ENCODE measurements around the gene ROBO1. TPM values are rescaled to one million over a fixed set of nuclear protein-coding genes. Genes with fewer than 3 reads are reported as not detected.

ROBO1 gene
- total and polyA plus RNA-seq, 4 donors = 1.0 to 30.3 (median 3.9) TPM

GRCh38 chr3:78847603-78848002 lies 920.2 kb downstream of the ROBO1 start:
- no peak for TF ChIP-seq ATF3 (IDR thresholded peaks at IDR 0.05)
- no peak for TF ChIP-seq SP1 (IDR thresholded peaks at IDR 0.05)
- no peak for TF ChIP-seq NR2F2 (IDR thresholded peaks at IDR 0.05)
- TF ChIP-seq HNF4G (IDR thresholded peaks at IDR 0.05) = no peak
- Histone ChIP-seq H3K27ac (ENCODE audit: low read depth in 1 of 2, low read length in 2 of 2) (no peak overlapping the region), H3K4me3 (ENCODE audit: low read depth in 1 of 3, low read length in 3 of 3) (no peak overlapping the region), H3K27me3 (ENCODE audit: control insufficient read depth in 4 of 4, insufficient read depth in 4 of 4, low read length in 3 of 4) (no peaks in the 10 kb centered on the region), H3K4me1 (ENCODE audit: control insufficient read depth in 4 of 4, insufficient read depth in 4 of 4, low read length in 3 of 4) (peaks cover 3 to 17% (median 12%) of the 10 kb centered on the region in 4 donors), H3K9ac (ENCODE audit: low read depth in 1 of 2, low read length in 2 of 2) (no peak overlapping the region), H3K36me3 (ENCODE audit: control insufficient read depth in 4 of 4, insufficient read depth in 3 of 4, low read depth in 1 of 4, low read length in 3 of 4) (no peaks in the 10 kb centered on the region), H3K9me3 (ENCODE audit: control insufficient read depth in 4 of 4, low read length in 3 of 4) (no peaks in the 10 kb centered on the region)
- 85% methylated on average over 3 of the region's 3 CpGs for WGBS
- no peak for DNase-seq (ENCODE audit: low spot score)

- Histone ChIP-seq H3K27ac (ENCODE audit: low read depth in 1 of 2, low read length in 2 of 2) (no peak overlapping the region), H3K9ac (ENCODE audit: low read depth in 1 of 2, low read length in 2 of 2) (no peak overlapping the region), H3K4me1 (ENCODE audit: control insufficient read depth in 4 of 4, insufficient read depth in 4 of 4, low read length in 3 of 4) (peaks cover 3 to 17% (median 12%) of the 10 kb centered on the region in 4 donors), H3K36me3 (ENCODE audit: control insufficient read depth in 4 of 4, insufficient read depth in 3 of 4, low read depth in 1 of 4, low read length in 3 of 4) (no peaks in the 10 kb centered on the region), H3K4me3 (ENCODE audit: low read depth in 1 of 3, low read length in 3 of 3) (no peak overlapping the region), H3K9me3 (ENCODE audit: control insufficient read depth in 4 of 4, low read length in 3 of 4) (no peaks in the 10 kb centered on the region), H3K27me3 (ENCODE audit: control insufficient read depth in 4 of 4, insufficient read depth in 4 of 4, low read length in 3 of 4) (no peaks in the 10 kb centered on the region)
- no peak for DNase-seq (ENCODE audit: low spot score)
- no peak for TF ChIP-seq EGR1 (IDR thresholded peaks at IDR 0.05; ENCODE audit: low read depth in 2 of 2)
- TF ChIP-seq ATF3 (IDR thresholded peaks at IDR 0.05) = no peak
- TF ChIP-seq GABPA (IDR thresholded peaks at IDR 0.05 in 1 of 2, conservative IDR thresholded peaks at IDR 0.05 in 1 of 2) = no peak
- TF ChIP-seq JUND (IDR thresholded peaks at IDR 0.05) = no peak
- TF ChIP-seq FOXA2 (IDR thresholded peaks at IDR 0.05) = no peak
- TF ChIP-seq RXRA (IDR thresholded peaks at IDR 0.05) = no peak
- TF ChIP-seq FOXA1 (IDR thresholded peaks at IDR 0.05) = no peak
- TF ChIP-seq TAF1 (conservative IDR thresholded peaks at IDR 0.05) = no peak
- TF ChIP-seq HNF4G (IDR thresholded peaks at IDR 0.05) = no peak
- no peak for TF ChIP-seq YY1 (IDR thresholded peaks at IDR 0.05)
- 82% methylated on average over 4 of the region's 4 CpGs for WGBS
Measured at GRCh38 chr3:78847203-78847602, 920.6 kb downstream of the ROBO1 start.

DNA sequence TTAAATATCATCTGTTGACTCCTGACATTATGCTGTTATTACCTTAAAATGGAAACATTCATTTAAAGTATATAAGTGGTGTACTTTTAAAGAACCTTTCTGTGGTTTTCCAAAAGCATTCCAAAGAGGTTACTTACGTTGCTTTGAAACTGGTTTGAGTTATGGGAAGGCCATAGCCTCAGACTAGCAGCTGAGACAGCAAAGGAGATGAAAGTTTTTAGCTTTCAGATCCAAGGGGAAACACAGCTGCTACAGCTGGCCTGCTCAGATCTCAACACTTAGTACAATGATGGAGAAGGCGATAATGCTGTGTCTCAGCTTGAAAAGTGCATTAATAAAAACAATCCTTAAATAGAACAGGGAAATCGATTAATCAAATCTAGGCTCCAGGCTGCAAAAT lies 921.1 kb downstream of the ROBO1 start:
- TF ChIP-seq REST (IDR thresholded peaks at IDR 0.05) = no peak
- TF ChIP-seq SP1 (IDR thresholded peaks at IDR 0.05) = no peak
- no peak for TF ChIP-seq FOXA2 (IDR thresholded peaks at IDR 0.05)
- TF ChIP-seq RXRA (IDR thresholded peaks at IDR 0.05) = no peak
- TF ChIP-seq ATF3 (IDR thresholded peaks at IDR 0.05) = no peak
- TF ChIP-seq RAD21 (IDR thresholded peaks at IDR 0.05) = no peak
- TF ChIP-seq, protein P1, sequence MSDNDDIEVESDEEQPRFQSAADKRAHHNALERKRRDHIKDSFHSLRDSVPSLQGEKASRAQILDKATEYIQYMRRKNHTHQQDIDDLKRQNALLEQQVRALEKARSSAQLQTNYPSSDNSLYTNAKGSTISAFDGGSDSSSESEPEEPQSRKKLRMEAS (IDR thresholded peaks at IDR 0.05) = no peak
- TF ChIP-seq CTCF (IDR thresholded peaks at IDR 0.05; ENCODE audit: low read depth, low read length, missing input control) = no peak
- TF ChIP-seq FOXA1 (IDR thresholded peaks at IDR 0.05) = no peak
- TF ChIP-seq NR2F2 (IDR thresholded peaks at IDR 0.05) = no peak
- Histone ChIP-seq H3K27ac (ENCODE audit: low read depth in 1 of 2, low read length in 2 of 2) (no peak overlapping the region), H3K36me3 (ENCODE audit: control insufficient read depth in 4 of 4, insufficient read depth in 3 of 4, low read depth in 1 of 4, low read length in 3 of 4) (no peaks in the 10 kb centered on the region), H3K9me3 (ENCODE audit: control insufficient read depth in 4 of 4, low read length in 3 of 4) (no peaks in the 10 kb centered on the region), H3K27me3 (ENCODE audit: control insufficient read depth in 4 of 4, insufficient read depth in 4 of 4, low read length in 3 of 4) (no peaks in the 10 kb centered on the region), H3K4me3 (ENCODE audit: low read depth in 1 of 3, low read length in 3 of 3) (no peak overlapping the region), H3K4me1 (ENCODE audit: control insufficient read depth in 4 of 4, insufficient read depth in 4 of 4, low read length in 3 of 4) (peaks cover 3 to 17% (median 12%) of the 10 kb centered on the region in 4 donors), H3K9ac (ENCODE audit: low read depth in 1 of 2, low read length in 2 of 2) (no peak overlapping the region)
- no peak for DNase-seq (ENCODE audit: low spot score)
- WGBS = 62% methylated on average over 3 of the region's 3 CpGs
